HG03571 (cell line): ENCODE results near the gene CD22.

Source experiments
- ATAC-seq: cut with Tn5 transposase; IDR thresholded peaks from one replicate; pipeline ENCODE4 v1.9.1; 2021; ENCODE audit not compliant: unreplicated experiment

Gene CD22

GRCh38 chr19:35295792-35296462, 33.1 kb upstream of the CD22 start:
- ATAC-seq: no peak

GRCh38 chr19:35296644-35297514, 32.1 kb upstream of the CD22 start:
- ATAC-seq: no peak

DNA sequence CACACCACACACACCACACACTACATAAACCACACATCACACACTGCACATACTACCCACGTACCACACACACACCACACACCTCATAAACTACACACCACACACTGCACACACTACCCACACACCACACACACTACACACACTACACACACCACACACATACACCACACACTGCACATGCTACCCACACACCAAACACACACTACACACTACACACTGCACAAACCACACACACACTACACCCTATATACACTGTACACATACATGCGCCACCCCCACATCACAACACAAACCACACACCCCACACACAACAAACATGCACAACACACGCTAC, 31.5 kb upstream of the CD22 start:
- ATAC-seq: no peak

- no peak for ATAC-seq
These were observed 31.1 kb upstream of the CD22 start for GRCh38 chr19:35297922-35298321.

DNA sequence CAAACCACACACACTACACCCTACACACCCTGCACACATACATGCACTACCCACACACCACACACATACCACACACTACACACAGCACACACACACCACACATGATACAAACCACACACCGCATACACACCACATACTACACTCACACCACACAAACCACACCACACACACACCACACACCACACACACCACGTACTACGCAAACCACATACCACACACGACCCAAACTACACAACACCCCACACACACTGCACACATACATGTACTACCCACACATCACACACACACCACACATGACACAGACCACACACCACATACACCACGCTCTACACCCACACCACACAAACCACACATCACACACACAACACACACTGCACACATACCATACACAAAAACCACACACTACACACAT, 30.4 kb upstream of the CD22 start:
- no peak for ATAC-seq

DNA sequence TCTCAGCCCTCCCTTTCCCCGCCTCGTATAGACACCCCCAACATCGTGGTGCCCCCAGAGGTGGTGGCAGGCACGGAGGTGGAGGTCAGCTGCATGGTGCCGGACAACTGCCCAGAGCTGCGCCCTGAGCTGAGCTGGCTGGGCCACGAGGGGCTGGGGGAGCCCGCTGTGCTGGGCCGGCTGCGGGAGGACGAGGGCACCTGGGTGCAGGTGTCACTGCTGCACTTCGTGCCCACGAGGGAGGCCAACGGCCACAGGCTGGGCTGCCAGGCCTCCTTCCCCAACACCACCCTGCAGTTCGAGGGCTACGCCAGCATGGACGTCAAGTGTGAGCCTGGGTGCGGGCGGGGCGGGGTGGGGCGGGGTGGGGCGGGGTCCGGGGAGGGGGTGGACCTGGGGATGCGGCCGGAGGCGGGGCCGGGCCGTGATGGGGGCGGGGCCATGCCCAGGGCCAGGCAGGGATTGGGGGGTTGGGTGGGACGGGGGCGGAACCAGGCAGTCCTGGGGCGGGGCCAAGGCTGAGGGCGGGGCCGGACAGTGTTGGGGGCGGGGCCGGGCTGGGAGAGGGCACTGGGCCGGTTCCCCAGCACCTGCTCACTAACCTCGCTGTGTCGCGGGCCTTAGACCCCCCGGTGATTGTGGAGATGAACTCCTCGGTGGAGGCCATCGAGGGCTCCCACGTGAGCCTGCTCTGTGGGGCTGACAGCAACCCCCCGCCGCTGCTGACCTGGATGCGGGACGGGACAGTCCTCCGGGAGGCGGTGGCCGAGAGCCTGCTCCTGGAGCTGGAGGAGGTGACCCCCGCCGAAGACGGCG, 29.3 kb upstream of the CD22 start:
- ATAC-seq: no peak

- no peak for ATAC-seq
These were observed 28.7 kb upstream of the CD22 start for GRCh38 chr19:35300339-35300649.

DNA sequence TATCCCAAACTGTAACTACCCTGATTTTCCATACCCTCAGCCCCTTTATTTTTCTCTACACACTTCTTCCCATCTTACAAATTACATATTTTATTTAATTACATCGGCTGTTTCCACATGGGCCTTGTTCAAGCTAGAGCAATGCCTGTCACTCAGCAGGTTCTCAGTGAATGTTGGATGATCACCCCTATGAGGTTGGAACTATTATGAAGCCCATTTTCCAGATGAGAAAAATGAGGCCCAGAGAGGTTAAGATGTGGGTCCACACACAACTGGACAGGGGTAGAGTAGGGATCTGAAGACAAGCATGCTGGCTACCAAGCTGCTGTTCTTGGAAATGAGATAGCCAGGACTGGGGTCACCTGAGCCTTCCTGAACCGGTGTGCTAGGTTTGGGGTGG, 27.0 kb upstream of the CD22 start:
- ATAC-seq: no peak

DNA sequence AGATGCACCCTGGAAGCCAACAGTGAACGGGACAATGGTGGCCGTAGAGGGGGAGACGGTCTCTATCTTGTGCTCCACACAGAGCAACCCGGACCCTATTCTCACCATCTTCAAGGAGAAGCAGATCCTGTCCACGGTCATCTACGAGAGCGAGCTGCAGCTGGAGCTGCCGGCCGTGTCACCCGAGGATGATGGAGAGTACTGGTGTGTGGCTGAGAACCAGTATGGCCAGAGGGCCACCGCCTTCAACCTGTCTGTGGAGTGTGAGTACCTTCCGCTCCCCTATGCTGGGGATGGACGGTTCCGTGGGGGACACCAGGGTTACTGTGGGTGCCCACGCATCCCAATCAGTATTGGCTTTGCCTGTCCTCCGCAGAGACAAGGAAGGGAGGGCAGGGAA, 26.5 kb upstream of the CD22 start:
- ATAC-seq: no peak

DNA sequence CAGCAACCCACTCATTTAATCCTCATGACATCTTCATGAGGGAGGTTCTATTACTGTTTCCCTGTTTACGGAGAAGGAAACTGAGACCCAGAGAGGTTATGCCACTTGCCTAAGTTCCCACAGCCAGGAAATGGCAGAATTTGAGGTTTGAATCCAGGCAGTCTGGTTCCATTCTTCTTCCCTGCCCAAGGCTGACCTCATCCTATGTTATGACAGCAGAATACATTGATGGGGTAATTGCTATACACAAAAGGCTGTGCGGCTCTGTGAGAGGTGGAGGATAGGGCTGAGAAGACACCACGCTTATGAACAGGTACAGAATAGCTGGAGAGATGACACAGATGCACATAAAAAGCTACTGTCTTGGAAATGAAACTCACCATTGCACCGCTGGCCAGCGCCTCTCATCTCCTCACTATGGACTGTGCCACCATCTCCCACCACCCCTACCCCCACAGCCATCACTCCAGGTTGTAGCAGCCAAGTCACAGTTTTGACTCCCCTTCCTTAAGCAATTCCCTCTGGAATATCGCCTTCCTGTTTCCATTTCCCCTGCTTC, 25.6 kb upstream of the CD22 start:
- ATAC-seq: no peak

DNA sequence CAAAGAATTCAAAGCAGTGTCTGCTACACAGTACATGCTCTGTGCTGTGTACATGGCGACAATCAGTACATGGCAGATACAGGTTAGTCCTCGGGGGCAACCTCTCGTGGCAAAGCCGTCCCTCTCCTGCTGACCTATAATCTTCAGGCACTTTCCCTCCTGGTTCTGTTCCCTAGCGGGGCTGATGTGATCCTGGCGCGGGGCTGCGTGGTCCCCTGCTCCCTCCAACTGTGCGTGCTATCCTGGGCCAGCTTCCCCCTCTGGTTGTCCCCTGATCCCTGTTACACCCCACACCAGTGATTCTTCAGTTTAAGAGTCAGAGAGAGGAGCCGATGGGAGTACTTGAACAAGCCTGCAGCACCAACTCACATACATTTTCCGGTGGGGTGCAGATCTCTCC, 25.0 kb upstream of the CD22 start:
- no peak for ATAC-seq

DNA sequence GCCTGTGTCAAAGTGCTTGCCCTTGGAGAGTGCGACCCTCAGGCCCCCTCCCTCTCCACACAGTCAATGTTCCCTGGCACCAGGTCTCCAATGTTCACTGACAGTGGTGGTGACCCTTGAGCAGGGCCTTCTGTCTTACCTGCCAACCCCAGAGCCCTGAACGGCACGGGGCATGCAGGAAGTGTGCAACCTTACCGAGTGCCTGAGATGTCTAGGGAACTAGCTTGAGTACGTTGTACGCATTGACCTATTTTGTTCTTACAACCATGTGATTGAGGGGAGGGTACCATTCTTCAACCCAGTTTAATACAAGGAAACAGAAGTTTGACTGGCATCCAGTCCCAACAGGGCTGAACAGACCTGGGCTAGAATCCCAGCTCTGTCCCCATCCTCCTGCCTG, 23.8 kb upstream of the CD22 start:
- ATAC-seq: no peak

GRCh38 chr19:35306473-35307246, 22.3 kb upstream of the CD22 start:
- ATAC-seq: no peak

DNA sequence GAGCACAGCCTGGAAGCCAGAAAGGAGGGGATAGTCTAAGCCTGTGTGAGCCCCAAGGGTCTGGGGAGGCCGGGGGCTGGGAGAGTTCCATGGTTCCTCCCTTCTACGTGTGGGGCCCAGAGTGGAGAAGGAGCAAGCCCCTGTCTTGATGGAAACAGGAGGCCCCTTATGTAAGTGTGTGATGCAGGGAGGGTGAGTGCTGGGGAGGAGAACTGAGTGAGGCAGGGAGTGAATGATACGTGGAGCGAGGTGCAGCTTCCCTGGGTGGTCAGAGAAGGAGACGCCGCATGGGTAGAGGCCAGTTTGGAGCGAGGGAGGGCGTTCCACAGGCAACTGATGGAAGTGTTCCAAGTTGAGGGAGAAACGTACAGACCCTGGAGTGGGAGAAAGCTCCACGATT, 21.1 kb upstream of the CD22 start:
- ATAC-seq: no peak

DNA sequence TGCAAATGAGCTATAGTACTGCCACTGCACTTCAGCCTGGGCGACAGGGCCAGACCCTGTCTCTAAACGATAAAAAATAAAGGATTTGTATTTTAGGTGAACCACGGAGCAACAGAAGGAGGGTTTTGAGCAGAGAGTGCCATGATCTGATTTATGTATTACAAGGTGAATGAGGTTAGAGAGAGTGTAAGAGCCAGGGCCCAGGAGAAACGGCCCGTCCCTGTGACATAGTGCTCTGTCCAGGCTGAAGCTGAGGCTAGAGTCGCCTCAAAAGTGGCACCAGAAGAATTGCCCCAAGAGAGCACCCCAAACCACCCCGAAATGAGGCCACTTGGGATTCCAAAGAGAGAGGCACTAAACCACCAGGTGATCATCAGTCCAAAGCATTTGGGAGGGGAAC, 20.1 kb upstream of the CD22 start:
- no peak for ATAC-seq

GRCh38 chr19:35309481-35310279, 19.3 kb upstream of the CD22 start:
- ATAC-seq: no peak

DNA sequence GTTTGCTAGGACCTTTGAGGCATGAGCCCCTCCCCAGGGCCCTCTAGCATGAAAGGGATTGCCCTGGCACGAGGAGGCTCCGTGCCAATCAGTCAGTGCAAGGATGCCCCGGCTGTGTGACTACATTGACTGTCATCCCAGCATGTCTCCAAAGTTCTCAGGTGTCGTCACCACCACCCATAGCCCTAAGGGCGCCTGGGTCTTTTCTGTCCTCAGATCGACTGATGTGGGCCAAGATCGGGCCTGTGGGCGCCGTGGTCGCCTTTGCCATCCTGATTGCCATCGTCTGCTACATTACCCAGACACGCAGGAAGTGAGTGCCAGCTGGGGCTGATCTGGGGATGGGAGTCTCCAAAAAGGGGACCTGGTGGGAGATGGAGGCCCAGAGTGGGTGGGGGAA, 18.7 kb upstream of the CD22 start:
- no peak for ATAC-seq

- ATAC-seq: no peak
These were observed 18.0 kb upstream of the CD22 start for GRCh38 chr19:35310811-35311465.

DNA sequence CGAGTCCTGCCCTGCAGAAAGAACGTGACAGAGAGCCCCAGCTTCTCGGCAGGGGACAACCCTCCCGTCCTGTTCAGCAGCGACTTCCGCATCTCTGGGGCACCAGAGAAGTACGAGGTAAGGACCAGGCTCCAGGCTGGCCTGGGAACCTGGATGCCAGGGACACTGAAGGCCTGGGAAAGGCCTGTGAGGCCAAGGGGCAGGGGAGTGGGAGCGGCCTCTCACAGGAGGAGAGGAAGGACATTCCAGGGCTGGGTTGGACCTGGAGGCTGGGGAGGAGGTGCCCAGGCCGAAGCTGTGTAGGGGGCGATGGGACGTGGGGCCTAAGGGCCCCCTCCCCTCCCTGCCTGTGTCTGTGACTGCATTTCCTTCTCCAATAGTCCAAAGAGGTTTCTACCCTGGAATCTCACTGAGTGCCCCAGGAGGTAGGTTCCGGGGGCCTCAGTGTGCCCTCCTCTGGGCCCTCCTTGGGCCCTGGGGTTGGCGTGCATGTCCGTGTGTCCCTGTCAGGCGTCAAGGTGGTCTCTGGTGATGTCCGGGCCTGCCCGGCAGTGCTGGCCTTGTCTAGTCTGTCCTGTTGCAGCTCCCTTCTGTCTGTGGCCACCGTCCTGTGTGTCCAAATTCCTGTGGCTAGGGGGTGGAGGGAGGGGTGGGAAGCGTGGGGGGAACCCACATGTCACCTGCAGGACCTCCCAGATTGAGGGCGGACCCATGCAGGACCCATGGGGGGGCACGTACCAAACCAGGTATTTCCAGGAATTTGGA, 16.9 kb upstream of the CD22 start:
- ATAC-seq: no peak
